ENCODE measurements around the gene CELA3B. TPM values are rescaled to one million over a fixed set of nuclear protein-coding genes. Genes with fewer than 3 reads are reported as not detected.
A peak's percentile ranks its signal among the peaks of the same experiment; 100 is the strongest.

CELA3B gene
- total and polyA plus RNA-seq, 2 of the 8 experiments (the other 6 are each of a cell fraction or from before 2014, with no cell fraction given): not detected

DNA sequence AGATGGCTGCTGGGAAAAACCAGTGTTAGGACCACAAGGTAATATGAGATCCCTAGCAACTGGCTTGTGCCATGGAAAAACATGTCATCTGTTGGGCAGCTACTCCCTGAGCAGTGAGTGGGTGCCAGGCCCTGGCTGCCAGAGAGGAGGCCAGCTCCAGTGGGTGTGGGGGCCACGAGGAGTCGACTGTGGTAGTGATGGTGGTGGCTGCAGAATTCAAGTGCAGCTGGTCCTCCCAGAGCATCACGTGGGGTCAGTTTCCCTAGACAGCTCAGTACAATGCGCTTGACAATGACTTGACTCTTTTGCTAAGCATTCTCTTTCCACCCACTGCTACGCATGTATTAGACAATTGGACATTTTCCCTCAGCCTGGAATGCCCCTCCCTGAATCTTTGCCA is 61.2 kb downstream of the CELA3B start:
- no peak for FAIRE-seq
- TF ChIP-seq JUN (IDR thresholded peaks at IDR 0.05; ENCODE audit: low read depth, low read length) (no peak), RXRA (IDR thresholded peaks at IDR 0.05; ENCODE audit: insufficient read depth, low read depth, low read length) (no peak), SP1 (IDR thresholded peaks at IDR 0.05; ENCODE audit: low read depth, low read length) (no peak), MAFK (IDR thresholded peaks at IDR 0.05; ENCODE audit: low read depth, low read length) (no peak)

More for the DNA sequence above, 61.2 kb downstream of the CELA3B start:
- H3K14ac ChIP-seq (ENCODE audit: insufficient read length): no peak overlapping the region
- H4K8ac ChIP-seq (ENCODE audit: extremely low read depth, insufficient read depth, low read length): no peak overlapping the region
- H4K91ac ChIP-seq (replicated peaks; ENCODE audit: insufficient read length, low read length): peak overlapping the region; percentile 29
- 94% methylated on average over 5 of the region's 5 CpGs; no CpG with 5 or more reads in 1 of the 2 experiments for WGBS, 2 experiments (ENCODE audit: extremely low coverage in 1 of 2, insufficient coverage in 1 of 2, insufficient read length in 1 of 2, insufficient replicate concordance in 2 of 2, low coverage in 1 of 2, low lambda C conversion rate in 2 of 2, missing lambda C conversion rate in 1 of 2)
- CTCF ChIA-PET (ENCODE audit: partially characterized antibody): interaction anchor here (1.0 to 1.2 kb wide), 3 partner anchors 14 to 1405 kb away, joined by 3 to 4 read pairs (median 3); no protein-coding TSS in a partner anchor
- H3K27ac ChIP-seq (ENCODE audit: low read depth, low read length): no peak overlapping the region
- peak overlapping the region; percentile 51; the same call in 1 of the 2 replicates for H3K18ac ChIP-seq (ENCODE audit: extremely low read depth, low read length)
- H3K79me2 ChIP-seq (ENCODE audit: control insufficient read depth in 1 of 2, insufficient read depth in 2 of 2, low read length in 2 of 2): no peaks in the 10 kb centered on the region
- no peak overlapping the region for H2BK5ac ChIP-seq (ENCODE audit: low read depth, low read length)
- no peaks in the 10 kb centered on the region for H3K27me3 ChIP-seq (replicated peaks in 1 of 4; ENCODE audit: control insufficient read depth in 3 of 4, extremely low read depth in 1 of 4, insufficient read depth in 3 of 4, low read length in 3 of 4)
- no peaks in the 10 kb centered on the region for H3K79me1 ChIP-seq (ENCODE audit: low read depth, low read length)
- no peak overlapping the region for H2BK12ac ChIP-seq (ENCODE audit: low read depth, low read length)
- 0 out of 4 replicates have a peak overlapping the region, but pooled peaks of 1 of the 2 experiments have one; percentile 8 for H3K4me2 ChIP-seq (ENCODE audit: insufficient read depth in 1 of 2, low read depth in 2 of 2, low read length in 2 of 2)
- POLR2A ChIA-PET (ENCODE audit: partially characterized antibody): interaction anchor here (0.9 to 4.5 kb wide), 3 partner anchors 10 to 14 kb away, joined by 3 to 26 read pairs (median 3); no protein-coding TSS in a partner anchor
- no peak overlapping the region for H2AFZ ChIP-seq (ENCODE audit: low read length)
- no peak overlapping the region for H2BK20ac ChIP-seq (ENCODE audit: low read length)
- H2AK5ac ChIP-seq (ENCODE audit: low read depth, low read length): no peak overlapping the region
- H3K4me1 ChIP-seq (replicated peaks in 1 of 4; ENCODE audit: control insufficient read depth in 3 of 4, insufficient read depth in 4 of 4, low read length in 3 of 4): peaks cover 4 to 10% (median 6%) of the 10 kb centered on the region in 4 experiments; a peak in 6 of 7 replicates
- no peaks in the 10 kb centered on the region for H3K36me3 ChIP-seq (ENCODE audit: control insufficient read depth in 2 of 4, insufficient read depth in 4 of 4, low read length in 3 of 4)
- no peak overlapping the region for H3K23ac ChIP-seq (ENCODE audit: insufficient read length)
- DNase-seq (ENCODE audit: low read depth in 1 of 2, low spot score in 2 of 2): no peak
- no peaks in the 10 kb centered on the region for H3K23me2 ChIP-seq (ENCODE audit: low read depth, low read length)
- H2BK15ac ChIP-seq (ENCODE audit: low read length): peak overlapping the region; percentile 49; the same call in 1 of the 2 replicates
- no peak overlapping the region for H4K5ac ChIP-seq (ENCODE audit: insufficient read length, low read depth, low read length)
- H3K9ac ChIP-seq (replicated peaks in 1 of 4; ENCODE audit: extremely low read depth in 1 of 4, low read depth in 3 of 4, low read length in 3 of 4): no peak overlapping the region
- H3K56ac ChIP-seq (replicated peaks; ENCODE audit: insufficient read length, low read depth, low read length): no peak overlapping the region
- no peaks in the 10 kb centered on the region for H4K20me1 ChIP-seq (replicated peaks in 1 of 2; ENCODE audit: control insufficient read depth in 1 of 2, insufficient read depth in 2 of 2, low read length in 2 of 2)
- H3K4me3 ChIP-seq (ENCODE audit: extremely low read depth in 1 of 4, insufficient read depth in 2 of 4, low read depth in 3 of 4, low read length in 4 of 4): no peak overlapping the region
- no peak overlapping the region for H3K4ac ChIP-seq (replicated peaks; ENCODE audit: insufficient read length, low read depth, low read length)
- no peaks in the 10 kb centered on the region for H3K9me3 ChIP-seq (ENCODE audit: insufficient read depth in 2 of 2, low read depth in 1 of 2, low read length in 1 of 2)
- H2BK120ac ChIP-seq (replicated peaks; ENCODE audit: low read depth, low read length): peak overlapping the region; percentile 70

Measured in H1 (cell line).